Measurements from ENCODE around the gene NOP56. TPM values are rescaled to one million over a fixed set of nuclear protein-coding genes. Genes with fewer than 3 reads are reported as not detected.

The NOP56 gene
- total RNA-seq, 1 experiment from 2014 or later = 582 TPM

DNA sequence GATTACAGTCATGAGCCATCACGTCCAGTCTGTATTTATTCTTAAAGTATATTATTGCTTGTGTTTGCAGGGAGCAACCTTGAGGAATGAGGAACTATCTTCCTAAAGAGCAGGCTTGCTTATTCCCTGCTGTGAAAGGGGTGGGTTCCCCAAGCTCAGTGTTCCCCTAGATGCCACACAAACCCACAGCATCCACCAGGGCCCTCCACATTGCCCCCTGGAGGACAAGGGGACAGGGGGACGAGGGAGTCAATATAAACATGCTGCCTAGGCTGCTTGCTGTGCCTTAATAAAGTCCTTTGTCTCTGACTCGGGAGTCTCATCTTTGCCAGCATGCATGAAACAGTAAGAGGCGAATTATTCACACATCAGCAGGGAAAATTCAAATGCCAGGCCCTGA lies 19.5 kb downstream of the NOP56 start:
- BruUV-seq (replicated peaks) = no TSS peak
- H3K9me2 ChIP-seq (ENCODE audit: insufficient read depth) = no peaks in the 10 kb centered on the region
- H3K79me2 ChIP-seq (ENCODE audit: insufficient read depth, low read length) = no peaks in the 10 kb centered on the region
- no peaks in the 10 kb centered on the region for H4K20me1 ChIP-seq (ENCODE audit: insufficient read depth)
- no peak overlapping the region for H3K27ac ChIP-seq (ENCODE audit: low read depth, low read length)
- no peak overlapping the region for H3K9ac ChIP-seq (ENCODE audit: low read length)
- no peak overlapping the region for H2AFZ ChIP-seq (ENCODE audit: low read depth, low read length, poor library complexity, severe bottlenecking)
- ChIA-PET CTCF (interaction anchor here (0.9 to 1.1 kb wide), 2 partner anchors 285 to 464 kb away, joined by 3 to 4 read pairs; no protein-coding TSS in a partner anchor), RAD21 (ENCODE audit: low non-redundant PET in 1 of 2, low total read pairs in 2 of 2, uncharacterized antibody in 2 of 2, unreplicated experiment in 2 of 2) (no interaction called here), POLR2A (no interaction called here)
- no peaks in the 10 kb centered on the region for H3K9me3 ChIP-seq (ENCODE audit: control insufficient read depth in 1 of 2, insufficient read depth in 1 of 2, low read depth in 1 of 2, low read length in 2 of 2)
- H3K4me3 ChIP-seq (replicated peaks in 1 of 2; ENCODE audit: low read depth in 1 of 2, low read length in 2 of 2) = no peak overlapping the region
- DNase-seq (ENCODE audit: low read depth, low spot score) (no peak), ATAC-seq (peak; percentile 73)
- intact Hi-C loops (cut with micrococcal nuclease) = loop anchor here (10.0 kb wide), 1 partner anchor 467 kb away; no protein-coding TSS in a partner anchor
- H3K4me2 ChIP-seq (ENCODE audit: low read length) = no peak overlapping the region
- no peaks in the 10 kb centered on the region for H3K36me3 ChIP-seq (ENCODE audit: control insufficient read depth in 1 of 2, insufficient read depth in 2 of 2, low read length in 2 of 2)
- H3K4me1 ChIP-seq (ENCODE audit: control insufficient read depth in 1 of 2, insufficient read depth in 2 of 2, low read length in 2 of 2) = no peaks in the 10 kb centered on the region
- TF ChIP-seq ELF1 (IDR thresholded peaks at IDR 0.05; ENCODE audit: borderline replicate concordance, low read depth) = no peak
- TF ChIP-seq, protein P1, sequence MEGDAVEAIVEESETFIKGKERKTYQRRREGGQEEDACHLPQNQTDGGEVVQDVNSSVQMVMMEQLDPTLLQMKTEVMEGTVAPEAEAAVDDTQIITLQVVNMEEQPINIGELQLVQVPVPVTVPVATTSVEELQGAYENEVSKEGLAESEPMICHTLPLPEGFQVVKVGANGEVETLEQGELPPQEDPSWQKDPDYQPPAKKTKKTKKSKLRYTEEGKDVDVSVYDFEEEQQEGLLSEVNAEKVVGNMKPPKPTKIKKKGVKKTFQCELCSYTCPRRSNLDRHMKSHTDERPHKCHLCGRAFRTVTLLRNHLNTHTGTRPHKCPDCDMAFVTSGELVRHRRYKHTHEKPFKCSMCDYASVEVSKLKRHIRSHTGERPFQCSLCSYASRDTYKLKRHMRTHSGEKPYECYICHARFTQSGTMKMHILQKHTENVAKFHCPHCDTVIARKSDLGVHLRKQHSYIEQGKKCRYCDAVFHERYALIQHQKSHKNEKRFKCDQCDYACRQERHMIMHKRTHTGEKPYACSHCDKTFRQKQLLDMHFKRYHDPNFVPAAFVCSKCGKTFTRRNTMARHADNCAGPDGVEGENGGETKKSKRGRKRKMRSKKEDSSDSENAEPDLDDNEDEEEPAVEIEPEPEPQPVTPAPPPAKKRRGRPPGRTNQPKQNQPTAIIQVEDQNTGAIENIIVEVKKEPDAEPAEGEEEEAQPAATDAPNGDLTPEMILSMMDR (IDR thresholded peaks at IDR 0.05 in 2 of 3, conservative IDR thresholded peaks at IDR 0.05 in 1 of 3; ENCODE audit: borderline replicate concordance in 1 of 3, insufficient read depth in 1 of 3, low read depth in 2 of 3, low read length in 2 of 3) = peak; percentile 5 to 61 (median 60); a peak in 4 of 6 replicates
- H3K27me3 ChIP-seq (ENCODE audit: insufficient read depth, low read length) = no peaks in the 10 kb centered on the region

DNA sequence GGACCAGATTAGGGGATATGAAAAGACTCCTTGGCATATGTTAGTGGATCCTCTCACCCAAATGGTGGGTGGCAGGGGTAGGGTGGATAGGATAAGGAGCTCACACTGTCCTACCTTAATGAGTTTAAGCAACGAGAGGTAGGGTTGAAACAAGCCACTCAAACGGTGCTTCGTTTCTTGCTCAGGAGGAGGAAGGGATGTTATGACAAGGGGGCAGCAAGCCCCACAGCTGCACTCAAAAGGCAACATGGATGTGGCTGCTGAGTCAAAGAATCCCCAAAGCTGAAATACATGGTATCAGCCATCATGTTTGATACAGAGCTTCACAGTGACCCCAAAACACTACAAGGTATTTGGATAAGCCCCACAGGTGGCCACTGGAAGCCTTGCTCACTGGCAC lies 20.0 kb downstream of the NOP56 start:
- H3K4me3 ChIP-seq (replicated peaks in 1 of 2; ENCODE audit: low read depth in 1 of 2, low read length in 2 of 2) = no peak overlapping the region
- ATAC-seq = no peak
- H3K9me2 ChIP-seq (ENCODE audit: insufficient read depth) = no peaks in the 10 kb centered on the region
- ChIA-PET RAD21 (ENCODE audit: low non-redundant PET in 1 of 2, low total read pairs in 2 of 2, uncharacterized antibody in 2 of 2, unreplicated experiment in 2 of 2) (no interaction called here), CTCF (interaction anchor here (0.9 kb wide), 1 partner anchor 465 kb away, joined by 3 read pairs; no protein-coding TSS in a partner anchor), POLR2A (no interaction called here)
- no peaks in the 10 kb centered on the region for H3K36me3 ChIP-seq (ENCODE audit: control insufficient read depth in 1 of 2, insufficient read depth in 2 of 2, low read length in 2 of 2)
- no TSS peak for BruUV-seq (replicated peaks)
- intact Hi-C loops (cut with micrococcal nuclease) = loop anchor here (10.0 kb wide), 1 partner anchor 468 kb away; no protein-coding TSS in a partner anchor
- H2AFZ ChIP-seq (ENCODE audit: low read depth, low read length, poor library complexity, severe bottlenecking) = no peak overlapping the region
- TF ChIP-seq POLR2A (IDR thresholded peaks at IDR 0.05; ENCODE audit: borderline replicate concordance, extremely low read depth, insufficient read depth, insufficient read length) = no peak
- no peak for TF ChIP-seq TCF7L2 (IDR thresholded peaks at IDR 0.05; ENCODE audit: borderline replicate concordance, extremely low read depth, insufficient read depth, insufficient read length)
- TF ChIP-seq JUND (IDR thresholded peaks at IDR 0.05) = no peak
- no peak for TF ChIP-seq ZFX (IDR thresholded peaks at IDR 0.05)
- no peak for TF ChIP-seq YY1 (IDR thresholded peaks at IDR 0.05; ENCODE audit: extremely low read depth, insufficient replicate concordance, low read depth, low read length)
- TF ChIP-seq RAD21 (IDR thresholded peaks at IDR 0.05; ENCODE audit: low read depth) = no peak
- TF ChIP-seq EZH2 (IDR thresholded peaks at IDR 0.05) = no peak
- TF ChIP-seq, protein P2, sequence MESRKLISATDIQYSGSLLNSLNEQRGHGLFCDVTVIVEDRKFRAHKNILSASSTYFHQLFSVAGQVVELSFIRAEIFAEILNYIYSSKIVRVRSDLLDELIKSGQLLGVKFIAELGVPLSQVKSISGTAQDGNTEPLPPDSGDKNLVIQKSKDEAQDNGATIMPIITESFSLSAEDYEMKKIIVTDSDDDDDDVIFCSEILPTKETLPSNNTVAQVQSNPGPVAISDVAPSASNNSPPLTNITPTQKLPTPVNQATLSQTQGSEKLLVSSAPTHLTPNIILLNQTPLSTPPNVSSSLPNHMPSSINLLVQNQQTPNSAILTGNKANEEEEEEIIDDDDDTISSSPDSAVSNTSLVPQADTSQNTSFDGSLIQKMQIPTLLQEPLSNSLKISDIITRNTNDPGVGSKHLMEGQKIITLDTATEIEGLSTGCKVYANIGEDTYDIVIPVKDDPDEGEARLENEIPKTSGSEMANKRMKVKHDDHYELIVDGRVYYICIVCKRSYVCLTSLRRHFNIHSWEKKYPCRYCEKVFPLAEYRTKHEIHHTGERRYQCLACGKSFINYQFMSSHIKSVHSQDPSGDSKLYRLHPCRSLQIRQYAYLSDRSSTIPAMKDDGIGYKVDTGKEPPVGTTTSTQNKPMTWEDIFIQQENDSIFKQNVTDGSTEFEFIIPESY (IDR thresholded peaks at IDR 0.05; ENCODE audit: extremely low read depth, insufficient replicate concordance, low read length) = no peak
- TF ChIP-seq ELF1 (IDR thresholded peaks at IDR 0.05; ENCODE audit: borderline replicate concordance, low read depth) = no peak
- TF ChIP-seq, protein P1 (IDR thresholded peaks at IDR 0.05 in 2 of 3, conservative IDR thresholded peaks at IDR 0.05 in 1 of 3; ENCODE audit: borderline replicate concordance in 1 of 3, insufficient read depth in 1 of 3, low read depth in 2 of 3, low read length in 2 of 3) = no peak
- no peak for TF ChIP-seq SRF (IDR thresholded peaks at IDR 0.05; ENCODE audit: low read depth)
- no peak for TF ChIP-seq CBX3 (IDR thresholded peaks at IDR 0.05; ENCODE audit: low read depth)
- no peak for TF ChIP-seq SP1 (IDR thresholded peaks at IDR 0.05; ENCODE audit: low read depth)
- H3K27ac ChIP-seq (ENCODE audit: low read depth, low read length) = no peak overlapping the region
- no peaks in the 10 kb centered on the region for H3K4me1 ChIP-seq (ENCODE audit: control insufficient read depth in 1 of 2, insufficient read depth in 2 of 2, low read length in 2 of 2)
- H4K20me1 ChIP-seq (ENCODE audit: insufficient read depth) = no peaks in the 10 kb centered on the region
- H3K9me3 ChIP-seq (ENCODE audit: control insufficient read depth in 1 of 2, insufficient read depth in 1 of 2, low read depth in 1 of 2, low read length in 2 of 2) = no peaks in the 10 kb centered on the region
- no peak overlapping the region for H3K4me2 ChIP-seq (ENCODE audit: low read length)
- no peaks in the 10 kb centered on the region for H3K27me3 ChIP-seq (ENCODE audit: insufficient read depth, low read length)
- no peak for DNase-seq (ENCODE audit: low read depth, low spot score)
- no peak overlapping the region for H3K9ac ChIP-seq (ENCODE audit: low read length)
- no peaks in the 10 kb centered on the region for H3K79me2 ChIP-seq (ENCODE audit: insufficient read depth, low read length)
